Type B pancreatic cell (in vitro differentiated cells): Measurements from ENCODE around the gene FAM43B. TPM values are rescaled to one million over a fixed set of nuclear protein-coding genes. Genes with fewer than 3 reads are reported as not detected.
A peak's percentile ranks its signal among the peaks of the same experiment; 100 is the strongest.
"Not testable (repeated sequence)": the region's sequence is repeated elsewhere in the genome, so short reads cannot be mapped to it uniquely, and the experiment has no call there.

Experiments used
- DNase-seq: peaks from one replicate; pipeline ENCODE4 v3.0.0; 2021; ENCODE audit warnings: mixed read lengths; ENCODE audit not compliant: unreplicated experiment; ENCODE audit errors: extremely low spot score
- H3K27ac Mint-ChIP-seq: 2 replicates; pipeline ENCODE4 v1.8.0; 2021; ENCODE audit warnings: mild to moderate bottlenecking, mixed read lengths
- H3K27me3 Mint-ChIP-seq: 2 replicates; pipeline ENCODE4 v1.8.0; 2021; ENCODE audit warnings: mixed read lengths
- H3K36me3 Mint-ChIP-seq: 2 replicates; pipeline ENCODE4 v1.8.0; 2021; ENCODE audit warnings: mixed read lengths
- H3K4me1 Mint-ChIP-seq: one replicate; pipeline ENCODE4 v1.8.0; 2021; ENCODE audit warnings: mixed read lengths; ENCODE audit not compliant: unreplicated experiment
- H3K4me3 Mint-ChIP-seq: 2 replicates; pipeline ENCODE4 v1.8.0; 2021; ENCODE audit warnings: mild to moderate bottlenecking, mixed read lengths
- H3K9me3 Mint-ChIP-seq: 2 replicates; pipeline ENCODE4 v1.8.0; 2021; ENCODE audit warnings: mixed read lengths
- total RNA-seq: library from RNA; stranded (reverse); gene quantifications from 2 replicates; pipeline ENCODE4 v1.2.1, GENCODE V29; 2021; ENCODE audit warnings: low replicate concordance
- TF ChIP-seq, protein P1 (sequence below): fragments of 200-600 bp; sonication (generic); conservative IDR thresholded peaks from 2 replicates; pipeline ENCODE4 v1.5.0; 2021; ENCODE audit warnings: antibody characterized with exemption, mild to moderate bottlenecking

Gene FAM43B
- total RNA-seq, 1 donor from 2014 or later: 1.3 TPM

DNA sequence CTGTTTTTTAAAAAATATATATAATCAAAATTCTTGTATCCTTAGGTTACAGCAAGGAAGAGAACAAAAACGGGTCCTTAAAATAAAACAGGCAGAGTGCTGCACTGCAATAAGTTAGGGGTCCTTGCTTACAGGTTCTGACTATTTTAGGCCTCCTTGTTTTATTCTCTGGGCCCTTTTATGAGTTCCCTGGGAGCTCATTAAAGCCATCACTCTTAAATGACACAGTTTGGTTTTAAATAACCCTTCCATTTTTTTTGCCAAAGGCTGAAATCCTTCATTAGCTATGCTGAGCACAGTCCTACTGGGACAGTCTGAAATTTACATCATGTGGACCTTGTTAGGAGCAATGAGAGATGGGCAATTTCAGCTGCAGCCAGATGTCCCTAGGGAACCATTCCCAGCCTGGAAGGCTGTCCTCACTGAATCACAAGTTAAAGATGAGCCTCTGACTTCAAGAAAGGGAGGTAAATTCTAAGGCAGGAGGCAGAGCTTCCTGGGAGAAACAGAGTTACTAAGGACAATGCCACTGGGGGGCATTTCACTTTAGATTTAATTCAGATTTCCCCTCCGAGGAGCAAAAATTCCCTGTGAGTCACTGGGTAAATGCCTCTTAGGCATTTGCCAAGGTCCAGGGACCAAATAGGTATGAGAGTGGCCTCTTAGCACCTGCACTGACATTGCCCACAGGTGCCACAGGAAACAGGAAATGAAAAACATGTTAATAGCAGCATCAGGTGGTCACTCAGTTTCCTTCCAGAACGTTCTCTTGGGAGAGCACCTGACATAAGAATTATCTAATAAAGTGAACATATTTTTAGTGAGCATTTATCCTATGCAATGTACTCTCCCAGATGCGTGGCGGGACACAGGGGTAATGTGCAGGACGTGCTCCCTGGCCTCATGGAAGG is 40.6 kb upstream of the FAM43B start:
- Mint-ChIP-seq H3K4me3 (no peak overlapping the region), H3K27me3 (peaks cover 28% of the 10 kb centered on the region), H3K4me1 (peaks cover 4% of the 10 kb centered on the region), H3K9me3 (no peaks in the 10 kb centered on the region), H3K36me3 (no peaks in the 10 kb centered on the region), H3K27ac (no peak overlapping the region)
- DNase-seq: no peak
- TF ChIP-seq, protein P1, sequence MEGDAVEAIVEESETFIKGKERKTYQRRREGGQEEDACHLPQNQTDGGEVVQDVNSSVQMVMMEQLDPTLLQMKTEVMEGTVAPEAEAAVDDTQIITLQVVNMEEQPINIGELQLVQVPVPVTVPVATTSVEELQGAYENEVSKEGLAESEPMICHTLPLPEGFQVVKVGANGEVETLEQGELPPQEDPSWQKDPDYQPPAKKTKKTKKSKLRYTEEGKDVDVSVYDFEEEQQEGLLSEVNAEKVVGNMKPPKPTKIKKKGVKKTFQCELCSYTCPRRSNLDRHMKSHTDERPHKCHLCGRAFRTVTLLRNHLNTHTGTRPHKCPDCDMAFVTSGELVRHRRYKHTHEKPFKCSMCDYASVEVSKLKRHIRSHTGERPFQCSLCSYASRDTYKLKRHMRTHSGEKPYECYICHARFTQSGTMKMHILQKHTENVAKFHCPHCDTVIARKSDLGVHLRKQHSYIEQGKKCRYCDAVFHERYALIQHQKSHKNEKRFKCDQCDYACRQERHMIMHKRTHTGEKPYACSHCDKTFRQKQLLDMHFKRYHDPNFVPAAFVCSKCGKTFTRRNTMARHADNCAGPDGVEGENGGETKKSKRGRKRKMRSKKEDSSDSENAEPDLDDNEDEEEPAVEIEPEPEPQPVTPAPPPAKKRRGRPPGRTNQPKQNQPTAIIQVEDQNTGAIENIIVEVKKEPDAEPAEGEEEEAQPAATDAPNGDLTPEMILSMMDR: no peak

DNA sequence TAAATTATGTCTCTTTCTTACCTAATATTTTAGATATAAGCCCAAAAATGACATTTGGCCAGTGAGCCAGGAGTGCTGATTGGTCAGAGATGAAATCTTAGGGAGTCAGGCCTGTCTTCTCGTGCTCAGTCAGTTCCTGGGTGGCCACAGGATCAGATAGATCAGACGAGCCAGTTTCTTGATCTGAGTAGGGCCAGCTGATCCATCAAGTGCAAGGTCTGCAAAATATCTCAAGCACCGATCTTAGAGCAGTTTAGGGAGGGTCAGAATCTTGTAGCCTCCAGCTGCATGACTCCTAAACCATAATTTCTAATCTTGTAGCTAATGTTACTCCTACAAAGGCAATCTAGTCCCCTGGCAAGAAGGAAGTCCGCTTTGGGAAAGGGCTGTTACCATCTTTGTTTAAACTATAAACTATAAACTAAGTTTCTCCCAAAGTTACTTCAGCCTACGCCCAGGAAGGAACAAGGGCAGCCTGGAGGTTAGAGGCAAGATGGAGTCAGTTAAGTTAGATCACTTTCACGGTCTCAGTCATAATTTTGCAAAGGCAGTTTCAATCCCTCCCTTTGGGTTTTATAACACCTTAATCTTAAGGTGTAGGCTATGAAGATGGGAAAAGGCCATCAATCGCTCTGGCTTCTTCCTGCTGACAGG is 32.6 kb upstream of the FAM43B start:
- not testable (repeated sequence) for H3K9me3 Mint-ChIP-seq, H3K36me3 Mint-ChIP-seq, H3K27ac Mint-ChIP-seq, H3K4me3 Mint-ChIP-seq, DNase-seq, H3K4me1 Mint-ChIP-seq
- H3K27me3 Mint-ChIP-seq: peaks cover 46% of the 10 kb centered on the region

DNA sequence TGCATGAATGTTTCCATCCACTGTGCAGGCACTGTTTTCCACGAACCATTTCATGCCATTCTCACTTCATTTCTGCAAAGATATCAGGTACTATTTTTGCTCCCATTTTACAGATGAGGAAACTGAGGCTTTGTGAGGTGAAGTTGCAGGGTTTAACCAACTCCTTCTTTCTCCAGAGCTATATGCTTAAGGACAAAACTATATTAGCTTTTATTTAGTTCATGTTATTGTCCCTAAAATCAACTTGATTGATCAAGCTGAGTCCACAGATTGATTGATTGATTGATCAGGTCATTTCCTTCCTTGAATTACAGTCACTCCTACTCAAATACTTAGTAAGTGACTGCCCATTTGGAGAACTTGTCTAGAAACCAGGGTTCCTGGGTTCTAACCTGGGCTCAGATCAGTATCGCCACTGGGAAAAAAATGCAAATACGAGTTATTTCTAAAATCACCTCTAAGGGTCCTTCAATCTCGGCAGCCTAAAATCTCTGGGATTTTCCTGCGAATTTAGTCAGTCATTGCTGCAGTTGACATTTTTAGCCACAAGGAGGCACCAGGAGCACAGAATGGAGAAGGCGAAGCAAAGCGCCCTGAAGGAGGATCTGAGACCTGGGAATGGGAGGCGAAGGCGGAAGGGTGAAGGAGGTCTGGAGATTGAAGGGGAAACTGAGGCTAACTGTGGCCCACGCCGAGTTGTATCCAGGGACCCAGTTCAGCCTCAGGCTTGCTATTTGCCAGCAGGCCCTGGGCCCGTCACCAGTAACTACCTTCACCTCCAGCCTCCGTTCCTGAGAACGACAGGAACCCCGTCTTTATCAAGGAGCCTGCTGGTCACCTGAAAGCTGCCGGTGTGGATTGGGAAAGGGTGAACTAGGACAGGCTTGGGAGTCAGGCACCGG is 30.2 kb upstream of the FAM43B start:
- Mint-ChIP-seq H3K27me3 (peaks cover 55% of the 10 kb centered on the region), H3K4me1 (no peaks in the 10 kb centered on the region), H3K4me3 (no peak overlapping the region), H3K27ac (no peak overlapping the region), H3K36me3 (no peaks in the 10 kb centered on the region), H3K9me3 (no peaks in the 10 kb centered on the region)
- TF ChIP-seq, protein P1: peak; percentile 92
- DNase-seq: peak; percentile 83

DNA sequence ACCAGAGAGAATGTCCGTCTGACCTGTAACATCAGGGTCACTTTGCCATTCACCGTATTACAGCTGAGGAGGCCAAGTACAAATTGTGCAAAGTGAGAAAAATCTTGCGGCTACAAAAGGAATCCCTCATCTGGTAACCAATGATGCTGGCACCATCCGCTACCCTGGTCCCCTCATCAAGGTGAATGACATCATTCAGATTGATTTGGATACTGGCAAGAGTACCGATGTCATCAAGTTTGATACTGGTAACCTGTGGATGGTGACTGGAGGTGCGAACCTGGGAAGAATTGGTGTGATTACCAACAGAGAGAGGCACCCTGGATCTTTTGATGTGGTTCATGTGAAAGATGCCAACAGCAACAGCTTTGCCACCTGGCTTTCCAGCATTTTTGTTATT is 26.1 kb upstream of the FAM43B start:
- H3K36me3 Mint-ChIP-seq: no peaks in the 10 kb centered on the region
- no peaks in the 10 kb centered on the region for H3K4me1 Mint-ChIP-seq
- H3K27ac Mint-ChIP-seq: no peak overlapping the region
- DNase-seq: no peak
- TF ChIP-seq, protein P1: no peak
- H3K9me3 Mint-ChIP-seq: no peaks in the 10 kb centered on the region
- H3K4me3 Mint-ChIP-seq: no peak overlapping the region
- peaks cover 64% of the 10 kb centered on the region for H3K27me3 Mint-ChIP-seq

DNA sequence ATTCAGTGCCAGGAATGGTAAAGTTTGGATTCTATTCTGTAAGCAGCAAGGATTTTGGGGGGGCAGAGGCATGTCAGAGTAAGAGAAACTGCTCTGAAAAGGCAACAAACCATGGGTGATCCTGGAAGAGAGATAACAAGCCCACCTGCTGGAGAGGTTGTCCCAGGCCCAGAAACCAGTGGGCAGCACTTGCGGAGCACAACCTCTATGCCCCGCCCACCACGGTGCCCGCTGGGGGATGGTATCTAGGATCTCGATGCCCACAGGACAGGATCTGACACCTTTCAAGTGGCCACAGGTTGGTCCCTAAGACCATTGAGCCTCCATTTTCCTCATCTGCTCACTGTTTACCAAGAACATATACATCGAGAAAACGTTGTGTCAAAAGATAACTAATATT is 24.2 kb upstream of the FAM43B start:
- Mint-ChIP-seq H3K9me3 (no peaks in the 10 kb centered on the region), H3K27me3 (peaks cover 68% of the 10 kb centered on the region), H3K4me1 (peaks cover 2% of the 10 kb centered on the region), H3K36me3 (no peaks in the 10 kb centered on the region), H3K4me3 (no peak overlapping the region), H3K27ac (no peak overlapping the region)
- no peak for DNase-seq
- TF ChIP-seq, protein P1: no peak
